KMS-11 (cell line): ENCODE measurements around the gene PCSK6.

Experiments used
- H2AFZ ChIP-seq: fragments of 200-600 bp; sonication (generic); 2 replicates; pipeline ENCODE4 v1.6.1; 2016; ENCODE audit warnings: antibody characterized with exemption, mixed run types, low read depth
- H3K27ac ChIP-seq: fragments of 200-600 bp; sonication (generic); 2 replicates; pipeline ENCODE4 v1.6.1; 2016; ENCODE audit warnings: mild to moderate bottlenecking, mixed run types
- H3K27me3 ChIP-seq: fragments of 200-600 bp; sonication (generic); 2 replicates; pipeline ENCODE4 v1.6.1; 2017; ENCODE audit warnings: mild to moderate bottlenecking, low read depth, mixed run types, moderate library complexity; ENCODE audit not compliant: insufficient read depth
- H3K36me3 ChIP-seq: fragments of 200-600 bp; sonication (generic); 2 replicates; pipeline ENCODE4 v1.6.1; 2017; ENCODE audit warnings: mild to moderate bottlenecking, mixed run types; ENCODE audit not compliant: insufficient read depth
- H3K4me1 ChIP-seq: fragments of 200-600 bp; sonication (generic); 2 replicates; pipeline ENCODE4 v1.6.1; 2016; ENCODE audit warnings: mild to moderate bottlenecking, low read depth, mixed run types; ENCODE audit not compliant: poor library complexity, severe bottlenecking
- H3K4me2 ChIP-seq: fragments of 200-600 bp; sonication (generic); 2 replicates; pipeline ENCODE4 v1.7.0; 2016; ENCODE audit warnings: mild to moderate bottlenecking, mixed run types
- H3K4me3 ChIP-seq: fragments of 200-600 bp; sonication (generic); IDR thresholded peaks from 2 replicates; pipeline ENCODE4 v1.6.1; 2017; ENCODE audit warnings: low read depth, low read length, mixed read lengths; ENCODE audit not compliant: insufficient read depth
- H3K79me2 ChIP-seq: fragments of 200-600 bp; sonication (generic); 2 replicates; pipeline ENCODE4 v1.6.1; 2016; ENCODE audit warnings: low read depth, mixed run types; ENCODE audit not compliant: insufficient read depth
- H3K9ac ChIP-seq: fragments of 200-600 bp; sonication (generic); 2 replicates; pipeline ENCODE4 v1.6.1; 2016; ENCODE audit warnings: mild to moderate bottlenecking, mixed run types
- H4K20me1 ChIP-seq: fragments of 200-600 bp; sonication (generic); 2 replicates; pipeline ENCODE4 v1.6.1; 2016; ENCODE audit warnings: mild to moderate bottlenecking, mixed run types; ENCODE audit not compliant: insufficient read depth
- TF ChIP-seq, protein P1 (sequence below): fragments of 200-600 bp; sonication (generic); conservative IDR thresholded peaks from 2 replicates; pipeline ENCODE4 v1.6.1; 2017; ENCODE audit warnings: low read depth, mild to moderate bottlenecking, antibody characterized with exemption, low read length, moderate library complexity, mixed read lengths

The PCSK6 gene

DNA sequence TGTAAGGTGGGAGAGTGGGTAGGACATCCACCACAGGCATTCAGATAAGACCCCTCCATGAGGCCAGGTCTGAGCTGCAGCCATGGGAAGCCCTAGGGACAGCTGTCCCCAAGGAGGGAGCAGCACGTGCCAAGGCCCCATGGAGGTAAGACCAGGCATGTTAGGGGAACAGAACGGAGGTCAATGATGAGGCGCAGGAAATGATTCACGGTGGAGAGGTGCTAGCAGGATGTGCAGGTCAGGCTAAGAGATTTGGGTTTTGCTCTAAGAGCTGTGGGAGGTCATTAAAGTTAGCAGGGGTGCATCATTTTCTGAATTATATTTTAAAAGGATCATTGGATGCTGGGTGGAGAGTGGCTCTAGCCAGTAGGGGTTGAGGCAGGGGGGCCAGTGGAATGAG lies 128.1 kb downstream of the PCSK6 start:
- H3K4me2 ChIP-seq: no peak overlapping the region
- no peak overlapping the region for H2AFZ ChIP-seq
- no peaks in the 10 kb centered on the region for H4K20me1 ChIP-seq
- H3K27me3 ChIP-seq: no peaks in the 10 kb centered on the region
- no peaks in the 10 kb centered on the region for H3K36me3 ChIP-seq
- H3K27ac ChIP-seq: no peak overlapping the region
- H3K4me1 ChIP-seq: no peaks in the 10 kb centered on the region
- TF ChIP-seq, protein P1, sequence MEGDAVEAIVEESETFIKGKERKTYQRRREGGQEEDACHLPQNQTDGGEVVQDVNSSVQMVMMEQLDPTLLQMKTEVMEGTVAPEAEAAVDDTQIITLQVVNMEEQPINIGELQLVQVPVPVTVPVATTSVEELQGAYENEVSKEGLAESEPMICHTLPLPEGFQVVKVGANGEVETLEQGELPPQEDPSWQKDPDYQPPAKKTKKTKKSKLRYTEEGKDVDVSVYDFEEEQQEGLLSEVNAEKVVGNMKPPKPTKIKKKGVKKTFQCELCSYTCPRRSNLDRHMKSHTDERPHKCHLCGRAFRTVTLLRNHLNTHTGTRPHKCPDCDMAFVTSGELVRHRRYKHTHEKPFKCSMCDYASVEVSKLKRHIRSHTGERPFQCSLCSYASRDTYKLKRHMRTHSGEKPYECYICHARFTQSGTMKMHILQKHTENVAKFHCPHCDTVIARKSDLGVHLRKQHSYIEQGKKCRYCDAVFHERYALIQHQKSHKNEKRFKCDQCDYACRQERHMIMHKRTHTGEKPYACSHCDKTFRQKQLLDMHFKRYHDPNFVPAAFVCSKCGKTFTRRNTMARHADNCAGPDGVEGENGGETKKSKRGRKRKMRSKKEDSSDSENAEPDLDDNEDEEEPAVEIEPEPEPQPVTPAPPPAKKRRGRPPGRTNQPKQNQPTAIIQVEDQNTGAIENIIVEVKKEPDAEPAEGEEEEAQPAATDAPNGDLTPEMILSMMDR: no peak
- H3K4me3 ChIP-seq: no peak overlapping the region
- H3K9ac ChIP-seq: no peak overlapping the region
- H3K79me2 ChIP-seq: no peaks in the 10 kb centered on the region

DNA sequence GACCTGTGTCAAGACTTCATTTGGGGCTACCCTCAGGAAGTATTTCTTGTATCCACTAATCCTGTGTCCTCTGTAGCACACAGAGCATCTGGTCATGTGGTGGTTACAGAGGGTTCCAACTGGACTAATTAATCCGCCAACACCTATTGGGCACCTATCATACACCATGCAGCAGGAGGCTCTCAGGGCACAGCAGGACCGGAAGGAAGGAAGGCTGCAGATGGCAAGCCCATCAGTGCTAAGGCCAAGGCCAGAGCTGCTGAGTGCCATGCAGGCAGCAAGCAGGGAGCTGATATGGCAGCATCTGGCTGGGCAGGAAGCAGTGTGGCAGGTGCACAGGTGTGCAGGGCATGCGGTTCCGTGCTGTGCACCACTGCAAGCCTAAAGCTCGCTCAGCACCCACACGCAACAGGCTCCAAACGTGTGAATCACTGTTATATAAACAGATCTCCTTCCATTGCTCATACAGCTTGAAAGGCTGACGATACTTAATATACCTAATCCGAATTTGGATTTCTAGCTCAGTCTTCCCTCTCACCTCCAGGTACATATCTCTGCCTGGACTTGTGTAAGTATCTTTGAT lies 130.1 kb downstream of the PCSK6 start:
- Histone ChIP-seq H3K9ac (no peak overlapping the region), H3K4me2 (no peak overlapping the region), H4K20me1 (no peaks in the 10 kb centered on the region), H3K36me3 (no peaks in the 10 kb centered on the region), H3K4me3 (no peak overlapping the region), H3K4me1 (no peaks in the 10 kb centered on the region), H2AFZ (no peak overlapping the region), H3K27me3 (no peaks in the 10 kb centered on the region), H3K79me2 (no peaks in the 10 kb centered on the region), H3K27ac (no peak overlapping the region)
- TF ChIP-seq, protein P1: no peak

DNA sequence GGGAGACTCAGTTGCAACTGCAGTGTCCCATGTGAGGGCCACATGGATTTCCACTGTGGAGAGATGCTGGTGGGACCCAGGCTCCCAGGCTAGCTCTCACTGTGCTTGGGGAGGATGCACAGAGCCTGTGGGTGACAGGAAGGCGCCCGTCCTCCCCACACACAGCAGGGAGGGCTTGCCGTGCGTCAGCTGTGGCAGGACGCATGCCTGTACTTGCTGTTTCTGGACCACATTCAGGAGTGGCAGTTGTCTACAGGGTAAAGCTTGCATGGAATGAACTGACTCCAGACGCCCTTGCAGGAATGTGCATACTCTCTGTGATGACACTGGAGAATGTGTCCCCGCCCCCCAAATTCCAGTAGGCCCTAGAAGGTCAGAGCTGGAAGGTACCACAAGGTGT lies 130.6 kb downstream of the PCSK6 start:
- H2AFZ ChIP-seq: no peak overlapping the region
- no peaks in the 10 kb centered on the region for H4K20me1 ChIP-seq
- no peaks in the 10 kb centered on the region for H3K4me1 ChIP-seq
- no peaks in the 10 kb centered on the region for H3K36me3 ChIP-seq
- no peaks in the 10 kb centered on the region for H3K27me3 ChIP-seq
- no peak overlapping the region for H3K9ac ChIP-seq
- TF ChIP-seq, protein P1: no peak
- no peak overlapping the region for H3K4me2 ChIP-seq
- H3K27ac ChIP-seq: no peak overlapping the region
- H3K79me2 ChIP-seq: no peaks in the 10 kb centered on the region
- no peak overlapping the region for H3K4me3 ChIP-seq

DNA sequence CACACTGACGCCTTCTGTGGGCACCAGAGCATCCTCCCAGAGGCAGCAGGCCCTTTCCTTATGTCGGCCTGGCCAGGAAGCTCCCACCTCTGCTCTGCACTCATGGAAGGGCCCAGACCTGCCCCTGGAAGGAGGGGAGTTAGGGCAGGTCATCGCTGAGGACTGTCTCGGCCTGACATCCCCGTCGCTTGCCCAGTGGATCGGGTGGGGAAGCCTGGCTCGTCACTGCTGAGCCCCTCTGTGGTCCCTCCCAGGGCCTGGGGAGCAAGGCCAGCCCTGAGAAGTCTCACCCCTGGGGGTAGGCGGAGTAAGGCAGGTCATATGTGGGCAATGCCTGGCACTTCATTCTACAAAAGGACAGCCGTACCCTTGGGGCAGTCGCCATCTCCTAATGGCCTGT lies 131.6 kb downstream of the PCSK6 start:
- H3K4me2 ChIP-seq: no peak overlapping the region
- H3K36me3 ChIP-seq: no peaks in the 10 kb centered on the region
- no peak overlapping the region for H2AFZ ChIP-seq
- no peak overlapping the region for H3K4me3 ChIP-seq
- no peak overlapping the region for H3K27ac ChIP-seq
- TF ChIP-seq, protein P1: no peak
- H3K4me1 ChIP-seq: no peaks in the 10 kb centered on the region
- no peaks in the 10 kb centered on the region for H4K20me1 ChIP-seq
- no peak overlapping the region for H3K9ac ChIP-seq
- H3K79me2 ChIP-seq: no peaks in the 10 kb centered on the region
- H3K27me3 ChIP-seq: no peaks in the 10 kb centered on the region
